ENCODE results near the gene B3GNT4.

DNA sequence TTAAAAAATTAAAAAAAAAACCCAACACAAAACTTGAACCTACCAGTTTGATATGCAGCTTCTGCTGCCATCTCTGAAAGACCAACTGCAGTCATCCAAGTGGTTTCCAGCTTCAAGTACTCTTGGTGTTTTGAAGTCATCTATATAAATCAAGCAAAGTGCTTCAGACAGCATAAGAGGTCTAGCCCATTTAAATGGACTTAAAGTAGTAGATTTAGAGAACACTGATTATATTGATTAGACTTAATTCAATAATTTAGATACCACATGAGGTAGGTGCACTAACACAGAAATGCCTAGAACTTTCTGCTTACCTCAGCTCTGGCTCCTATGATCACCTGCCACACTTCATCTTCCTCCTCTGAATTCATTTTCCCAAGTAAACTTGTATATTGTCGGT is 12.9 kb downstream of the B3GNT4 start:
- TF ChIP-seq, protein P1, sequence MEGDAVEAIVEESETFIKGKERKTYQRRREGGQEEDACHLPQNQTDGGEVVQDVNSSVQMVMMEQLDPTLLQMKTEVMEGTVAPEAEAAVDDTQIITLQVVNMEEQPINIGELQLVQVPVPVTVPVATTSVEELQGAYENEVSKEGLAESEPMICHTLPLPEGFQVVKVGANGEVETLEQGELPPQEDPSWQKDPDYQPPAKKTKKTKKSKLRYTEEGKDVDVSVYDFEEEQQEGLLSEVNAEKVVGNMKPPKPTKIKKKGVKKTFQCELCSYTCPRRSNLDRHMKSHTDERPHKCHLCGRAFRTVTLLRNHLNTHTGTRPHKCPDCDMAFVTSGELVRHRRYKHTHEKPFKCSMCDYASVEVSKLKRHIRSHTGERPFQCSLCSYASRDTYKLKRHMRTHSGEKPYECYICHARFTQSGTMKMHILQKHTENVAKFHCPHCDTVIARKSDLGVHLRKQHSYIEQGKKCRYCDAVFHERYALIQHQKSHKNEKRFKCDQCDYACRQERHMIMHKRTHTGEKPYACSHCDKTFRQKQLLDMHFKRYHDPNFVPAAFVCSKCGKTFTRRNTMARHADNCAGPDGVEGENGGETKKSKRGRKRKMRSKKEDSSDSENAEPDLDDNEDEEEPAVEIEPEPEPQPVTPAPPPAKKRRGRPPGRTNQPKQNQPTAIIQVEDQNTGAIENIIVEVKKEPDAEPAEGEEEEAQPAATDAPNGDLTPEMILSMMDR (IDR thresholded peaks at IDR 0.05), result no peak
- no peak for TF ChIP-seq POLR2A (IDR thresholded peaks at IDR 0.05)

Measured in heart left ventricle (tissue), 13 donors.